CD4-positive, alpha-beta T cell treated with Interleukin-17A for 4 hours (primary cell): ENCODE measurements around the gene CEMIP2.

ENCODE experiments used
- DNase-seq: peaks from one replicate; pipeline ENCODE4 v3.0.0-alpha.2; 2020; ENCODE audit warnings: mixed read lengths

CEMIP2 gene

DNA sequence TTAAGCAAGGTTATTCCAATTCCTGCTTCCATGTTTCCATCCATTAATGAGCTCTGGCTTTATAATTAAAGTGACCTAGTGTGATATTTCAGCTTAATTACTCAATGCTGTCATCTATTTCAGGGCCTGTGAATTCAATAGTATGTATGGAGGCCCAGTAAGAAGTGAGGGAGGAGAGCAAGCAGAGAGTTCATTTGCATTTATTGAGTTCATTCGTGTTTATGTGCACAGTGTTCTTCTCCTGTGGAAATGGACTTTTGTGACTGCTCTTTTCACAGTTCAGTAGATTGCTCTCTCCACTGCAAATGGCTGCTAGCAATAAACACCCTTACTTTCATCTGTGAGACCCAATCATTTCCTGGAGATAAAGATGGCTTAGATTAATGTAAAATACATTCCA, 130.9 kb downstream of the CEMIP2 start:
- DNase-seq = no peak

DNA sequence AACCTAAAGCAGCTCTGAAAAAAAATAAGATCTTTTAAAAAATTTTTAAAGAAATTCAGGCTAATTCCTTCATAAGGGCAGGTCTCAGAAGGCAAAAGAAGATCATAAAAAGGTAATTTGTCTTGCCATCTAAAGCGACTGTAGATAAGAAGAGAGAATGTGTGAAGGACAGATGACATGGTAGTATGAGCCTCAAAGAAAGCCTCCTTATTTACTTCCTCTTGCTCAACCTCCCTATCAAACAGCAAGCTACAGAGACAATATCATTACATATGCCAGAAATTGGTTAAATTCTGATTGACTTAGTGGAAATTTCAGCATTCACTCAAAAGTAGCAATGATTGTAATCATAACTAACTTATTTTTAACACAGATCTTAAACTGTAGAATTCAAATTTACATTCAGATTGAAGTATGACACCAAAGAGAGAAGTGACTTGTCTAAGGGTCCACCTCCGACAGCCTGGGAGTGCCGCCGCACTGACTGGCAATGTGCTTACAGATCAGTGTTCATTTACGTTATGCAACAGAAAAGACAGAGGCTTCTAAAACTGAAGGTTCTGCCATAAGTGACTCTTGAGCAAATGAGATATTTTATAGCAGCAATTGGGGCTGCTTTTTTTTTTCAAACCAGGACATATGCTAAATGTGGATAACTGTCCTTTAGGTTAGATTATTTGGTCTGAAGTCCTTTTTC, 132.0 kb downstream of the CEMIP2 start:
- DNase-seq = no peak

DNA sequence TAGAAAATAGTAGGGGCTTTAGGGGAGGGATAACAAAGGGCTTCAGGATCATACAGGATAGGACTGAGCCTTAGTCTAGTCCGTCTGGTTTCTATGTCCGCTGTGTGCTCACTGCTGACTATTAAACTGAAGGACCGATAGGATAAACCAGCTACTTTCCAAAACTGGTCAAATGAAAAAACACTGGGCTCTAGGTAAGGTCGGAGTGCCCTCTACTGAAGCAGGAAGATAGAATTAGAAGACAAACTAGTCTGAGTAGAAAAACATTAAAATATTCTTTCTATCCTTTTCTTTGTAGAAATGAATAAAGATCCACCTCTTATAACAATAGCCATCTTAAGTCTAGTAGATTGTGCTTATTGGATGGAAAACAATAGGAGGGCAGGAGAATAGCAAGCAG, 133.6 kb downstream of the CEMIP2 start:
- DNase-seq = no peak
